ENCODE results near the gene EPB42.
"Not testable (repeated sequence)": the region's sequence is repeated elsewhere in the genome, so short reads cannot be mapped to it uniquely, and the experiment has no call there.

EPB42 gene

DNA sequence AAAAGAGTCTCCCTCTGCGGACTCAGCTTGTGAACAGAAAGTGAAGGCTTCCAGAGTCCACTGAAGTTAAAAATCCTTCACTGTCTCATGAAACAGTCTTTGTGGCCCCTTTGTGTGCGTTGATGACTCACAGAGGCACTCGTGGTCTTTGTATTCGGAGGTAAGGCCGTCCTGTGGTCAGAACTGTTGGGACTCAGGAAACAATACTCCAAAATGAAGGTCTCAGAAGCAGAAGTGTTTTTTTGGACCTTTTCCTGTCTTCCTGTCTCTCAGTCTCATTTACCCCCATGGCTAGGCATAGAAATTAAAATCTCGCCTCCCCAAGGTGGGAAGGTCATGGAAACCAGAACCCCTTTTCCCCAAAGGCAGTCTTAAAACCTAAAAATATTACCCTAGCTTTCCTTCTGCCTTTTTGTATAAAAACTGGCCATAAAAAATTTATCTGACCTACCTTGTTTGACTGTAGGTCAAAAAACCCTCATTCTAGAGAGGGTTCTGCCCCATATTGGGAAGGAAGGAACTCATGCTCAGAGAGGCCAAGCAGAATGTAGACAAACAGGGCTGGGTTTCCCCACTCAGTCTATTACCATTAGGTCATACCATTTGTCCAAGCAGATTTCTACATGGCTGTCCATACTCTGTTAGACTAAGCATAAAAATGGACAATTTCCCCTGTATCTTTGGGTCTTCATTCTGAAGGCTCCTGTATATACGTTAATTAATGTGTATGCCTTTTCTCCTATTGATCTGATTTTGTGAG, 19.1 kb upstream of the EPB42 start:
- DNase-seq, result no peak

DNA sequence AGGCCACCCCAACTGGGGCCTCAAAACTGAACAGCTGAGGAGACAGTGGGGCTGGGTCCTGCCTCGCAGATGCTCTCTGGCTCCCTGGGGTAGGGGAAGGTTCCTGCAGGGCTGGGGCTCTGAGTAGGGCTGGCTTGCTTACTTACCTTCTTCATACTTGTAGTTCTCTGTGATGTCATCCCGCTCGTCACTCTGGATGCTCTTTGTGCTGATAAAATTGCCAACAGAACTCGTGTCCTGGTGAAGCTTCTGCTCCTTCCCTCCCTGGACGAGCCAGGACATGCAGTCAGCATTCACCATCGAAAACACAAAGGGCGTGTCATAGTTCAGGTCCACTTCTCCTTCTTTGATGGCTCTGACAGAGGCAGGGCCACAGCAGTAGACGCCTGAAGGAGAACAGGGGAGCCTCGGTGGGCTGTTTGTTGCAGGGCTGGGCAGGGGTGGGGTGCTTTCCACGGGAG, 17.9 kb upstream of the EPB42 start:
- no peak for DNase-seq

DNA sequence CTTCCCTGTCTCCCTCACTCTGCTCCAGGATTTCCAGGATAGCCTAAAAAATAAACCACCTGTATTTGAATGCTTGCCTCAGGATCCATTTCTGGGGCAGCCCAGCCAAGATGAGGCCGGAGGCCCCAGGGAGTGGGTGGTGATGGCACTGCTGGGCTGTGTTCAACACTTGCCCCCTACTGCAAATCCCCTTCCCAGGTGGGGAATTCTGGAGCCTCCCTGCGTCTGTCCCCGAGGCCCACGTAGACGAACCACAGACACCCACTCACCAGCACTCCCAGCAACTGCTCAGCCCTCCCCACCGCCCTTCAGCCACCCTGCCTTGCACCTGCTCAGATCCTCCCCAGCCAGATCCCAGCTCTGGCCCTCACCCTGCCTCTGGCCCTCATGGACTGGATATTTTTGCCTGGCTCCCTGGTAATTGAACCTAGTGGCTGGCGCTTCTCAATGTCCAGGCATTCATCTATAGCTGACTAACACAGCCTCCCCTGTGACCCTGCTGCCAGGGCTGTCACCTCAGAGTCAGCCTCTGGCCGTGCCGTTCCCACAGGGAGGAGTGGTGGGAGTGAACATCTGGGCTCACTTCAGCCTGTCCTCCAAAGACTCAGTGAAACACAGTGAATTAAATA, 17.1 kb upstream of the EPB42 start:
- DNase-seq, result no peak

DNA sequence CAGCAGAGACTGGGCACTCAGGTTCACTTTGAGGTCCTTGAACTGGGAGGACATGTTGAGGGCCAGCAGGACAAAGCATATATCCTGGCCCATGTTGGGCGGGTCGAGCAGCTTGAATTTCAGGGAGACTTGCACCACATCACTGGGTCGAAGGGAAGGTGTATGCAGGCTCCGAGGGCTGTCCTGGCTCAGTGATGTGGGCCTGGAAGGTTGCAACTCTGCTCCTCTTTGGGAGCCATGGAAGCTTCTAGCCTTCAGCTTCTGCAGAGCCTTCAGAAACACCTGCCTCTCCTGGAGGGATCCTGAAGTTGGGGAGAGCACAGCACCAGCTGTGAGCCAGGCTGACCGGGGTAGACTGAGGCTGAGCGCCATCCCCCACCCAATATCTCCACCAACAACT, 14.7 kb upstream of the EPB42 start:
- DNase-seq, result no peak

DNA sequence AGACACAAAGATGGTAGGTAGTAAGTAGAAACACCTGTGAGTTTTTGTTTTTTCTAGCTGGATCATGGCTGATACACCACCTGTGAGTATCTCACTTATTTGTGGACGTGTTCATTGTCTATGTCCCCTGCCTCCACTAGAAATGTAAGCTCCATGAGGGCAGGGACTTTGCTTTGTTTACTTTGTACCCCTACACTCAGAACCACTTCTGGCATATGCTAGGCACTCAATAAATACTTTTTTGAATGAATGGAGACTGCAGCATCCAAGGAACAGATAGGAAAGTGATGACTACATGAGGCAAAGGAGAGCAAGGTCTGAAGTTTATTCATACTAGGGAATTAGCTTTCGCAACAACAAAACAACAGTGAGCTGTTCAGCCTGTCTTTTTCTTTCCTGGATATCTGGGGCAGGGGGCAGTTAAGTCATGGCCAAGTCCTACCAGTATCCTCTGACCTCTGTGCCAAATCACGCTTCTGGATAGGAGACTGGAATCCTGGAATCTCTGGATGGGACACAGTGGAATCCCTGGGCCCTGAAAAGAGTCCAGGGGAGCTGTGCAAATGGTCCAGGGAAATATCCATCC, 11.6 kb upstream of the EPB42 start:
- no peak for DNase-seq

DNA sequence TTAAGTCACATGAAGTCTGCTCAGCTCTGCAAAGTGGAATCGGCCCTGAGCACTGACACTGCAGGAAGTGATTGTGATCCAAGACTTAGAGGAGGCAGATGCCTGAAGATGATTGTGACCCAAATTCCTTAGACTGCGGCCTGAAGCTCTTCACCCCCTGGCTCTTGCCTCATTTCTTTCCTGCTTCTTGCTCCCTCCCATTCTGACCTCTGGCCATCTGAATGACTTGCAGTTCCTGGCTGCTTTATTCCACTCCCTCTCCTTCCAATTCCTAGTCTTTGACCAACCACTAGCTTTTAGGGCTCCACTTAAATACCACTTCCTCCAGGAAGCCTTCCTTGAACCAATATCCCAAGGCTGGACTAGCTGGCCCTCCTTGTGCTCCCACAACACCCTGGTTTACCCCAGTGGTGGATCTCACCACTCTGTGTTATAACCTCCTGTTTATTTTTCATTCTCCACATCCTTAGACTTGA, 9.9 kb upstream of the EPB42 start:
- no peak for DNase-seq

DNA sequence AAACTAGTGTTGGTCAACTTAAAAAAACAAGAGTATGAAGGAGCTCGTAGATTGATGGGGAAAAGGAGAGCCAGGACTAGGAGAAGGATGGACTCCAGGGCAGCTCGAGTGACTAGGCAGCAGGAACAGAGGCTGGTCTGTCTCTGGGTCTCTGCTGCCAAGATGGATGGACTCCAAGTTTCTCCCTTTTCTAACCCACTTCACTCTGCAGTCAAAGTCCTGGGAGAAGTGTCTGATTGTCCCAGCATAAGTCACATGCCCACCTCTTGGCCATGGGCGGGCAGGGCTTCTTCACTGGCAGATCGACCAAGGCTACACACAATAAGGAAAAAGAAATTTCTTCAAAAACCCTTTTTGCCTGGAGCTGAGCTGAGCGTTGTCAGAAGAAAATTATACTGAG, 9.2 kb upstream of the EPB42 start:
- DNase-seq, result no peak

DNA sequence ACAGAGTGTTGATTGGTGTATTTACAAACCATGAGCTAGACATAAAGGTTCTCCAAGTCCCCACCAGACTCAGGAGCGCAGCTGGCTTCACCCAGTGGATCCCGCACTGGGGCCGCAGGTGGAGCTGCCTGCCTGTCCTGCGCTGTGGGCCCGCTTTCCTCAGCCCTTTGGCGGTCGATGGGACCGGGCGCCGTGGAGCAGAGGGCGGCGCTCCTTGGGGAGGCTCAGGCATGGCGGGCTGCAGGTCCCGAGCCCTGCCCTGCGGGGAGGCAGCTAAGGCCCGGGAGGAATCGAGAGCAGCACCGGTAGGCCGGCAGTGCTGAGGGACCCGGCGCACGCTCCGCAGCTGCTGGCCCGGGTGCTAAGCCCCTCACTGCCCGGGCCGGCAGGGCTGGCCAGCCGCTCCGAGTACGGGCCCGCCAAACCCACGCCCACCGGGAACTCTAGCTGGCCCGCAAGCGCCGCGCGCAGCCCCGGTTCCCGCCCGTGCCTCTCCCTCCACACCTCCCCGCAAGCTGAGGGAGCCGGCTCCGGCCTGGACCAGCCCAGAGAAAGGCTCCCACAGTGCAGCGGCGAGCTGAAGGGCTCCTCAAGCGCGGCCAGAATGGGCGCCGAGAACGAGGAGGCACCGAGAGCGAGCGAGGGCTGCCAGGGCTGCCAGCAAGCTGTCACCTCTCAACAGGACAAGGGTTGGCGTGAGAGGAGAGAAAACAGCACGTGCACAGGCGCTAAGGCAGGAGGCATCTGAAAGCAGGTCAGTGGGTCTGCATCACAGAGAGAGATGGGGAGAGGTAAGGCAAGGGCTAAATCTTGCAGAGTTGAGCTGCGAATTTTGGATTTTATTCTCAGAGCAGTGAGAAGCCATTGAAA, 5.9 kb upstream of the EPB42 start:
- no peak for DNase-seq

DNA sequence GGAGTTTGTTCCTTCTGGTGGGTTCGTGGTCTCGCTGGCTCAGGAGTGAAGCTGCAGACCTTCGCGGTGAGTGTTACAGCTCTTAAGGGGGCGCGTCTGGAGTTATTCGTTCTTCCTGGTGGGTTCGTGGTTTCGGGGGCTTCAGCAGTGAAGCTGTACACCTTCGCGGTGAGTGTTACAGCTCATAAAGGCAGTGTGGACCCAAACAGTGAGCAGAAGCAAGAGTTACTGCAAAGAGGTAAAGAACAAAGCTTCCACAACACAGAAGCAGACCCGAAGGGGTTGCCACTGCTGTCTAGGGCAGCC, 5.1 kb upstream of the EPB42 start:
- not testable (repeated sequence) for DNase-seq

DNA sequence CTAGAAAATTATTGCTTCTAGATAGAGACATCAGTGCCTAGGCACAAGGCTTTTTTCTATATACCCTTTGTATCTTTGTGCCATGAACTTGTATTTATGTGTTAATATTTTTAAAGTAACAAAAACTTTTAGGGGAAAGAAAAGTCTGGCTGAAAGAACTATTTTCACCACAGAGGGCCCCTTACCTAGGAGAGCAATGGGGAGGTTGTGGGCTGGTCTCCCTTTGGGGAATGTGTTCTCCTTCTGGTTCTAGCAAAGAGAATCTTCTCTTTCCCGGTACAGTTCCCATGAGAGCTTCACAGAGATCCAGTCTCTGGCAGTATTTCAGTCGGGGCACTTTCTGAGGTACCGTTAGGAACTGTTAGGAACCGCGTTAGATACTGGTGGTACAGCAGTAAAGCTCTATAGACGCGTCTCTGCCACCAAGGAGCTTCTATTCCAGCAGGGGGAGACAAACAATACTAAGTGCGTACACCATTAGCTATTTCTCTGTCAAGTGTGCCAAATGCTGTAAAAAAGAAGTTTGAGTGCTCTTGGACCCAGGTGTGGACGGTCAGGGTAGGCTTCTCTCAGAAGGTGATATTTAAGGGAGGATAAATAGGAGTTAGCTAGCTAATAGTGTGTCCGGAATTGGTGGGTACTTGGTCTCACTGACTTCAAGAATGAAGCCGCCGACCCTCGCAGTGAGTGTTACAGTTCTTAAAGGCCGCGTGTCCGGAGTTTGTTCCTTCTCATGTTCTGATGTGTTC, 4.6 kb upstream of the EPB42 start:
- DNase-seq, result peak; percentile 29

DNA sequence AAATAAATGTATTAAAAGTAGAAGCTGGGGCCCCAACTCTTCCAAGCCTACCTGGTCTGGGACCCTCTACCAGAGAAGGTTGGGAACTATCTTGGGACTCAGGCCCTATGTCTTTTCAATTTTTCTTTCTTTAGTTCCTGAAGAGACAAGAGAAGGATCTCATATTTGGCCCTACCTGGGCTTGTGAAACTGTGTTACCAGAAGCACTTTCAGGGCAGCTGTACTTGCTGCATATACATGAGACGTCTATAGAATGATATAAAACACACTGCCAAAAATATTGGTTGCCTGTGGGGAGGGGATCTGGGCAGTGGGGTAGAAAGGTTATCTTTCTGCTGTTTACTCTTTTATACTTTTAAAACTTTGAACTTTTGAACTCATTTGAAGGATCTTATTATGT, 604 bp upstream of the EPB42 start:
- no peak for DNase-seq

DNA sequence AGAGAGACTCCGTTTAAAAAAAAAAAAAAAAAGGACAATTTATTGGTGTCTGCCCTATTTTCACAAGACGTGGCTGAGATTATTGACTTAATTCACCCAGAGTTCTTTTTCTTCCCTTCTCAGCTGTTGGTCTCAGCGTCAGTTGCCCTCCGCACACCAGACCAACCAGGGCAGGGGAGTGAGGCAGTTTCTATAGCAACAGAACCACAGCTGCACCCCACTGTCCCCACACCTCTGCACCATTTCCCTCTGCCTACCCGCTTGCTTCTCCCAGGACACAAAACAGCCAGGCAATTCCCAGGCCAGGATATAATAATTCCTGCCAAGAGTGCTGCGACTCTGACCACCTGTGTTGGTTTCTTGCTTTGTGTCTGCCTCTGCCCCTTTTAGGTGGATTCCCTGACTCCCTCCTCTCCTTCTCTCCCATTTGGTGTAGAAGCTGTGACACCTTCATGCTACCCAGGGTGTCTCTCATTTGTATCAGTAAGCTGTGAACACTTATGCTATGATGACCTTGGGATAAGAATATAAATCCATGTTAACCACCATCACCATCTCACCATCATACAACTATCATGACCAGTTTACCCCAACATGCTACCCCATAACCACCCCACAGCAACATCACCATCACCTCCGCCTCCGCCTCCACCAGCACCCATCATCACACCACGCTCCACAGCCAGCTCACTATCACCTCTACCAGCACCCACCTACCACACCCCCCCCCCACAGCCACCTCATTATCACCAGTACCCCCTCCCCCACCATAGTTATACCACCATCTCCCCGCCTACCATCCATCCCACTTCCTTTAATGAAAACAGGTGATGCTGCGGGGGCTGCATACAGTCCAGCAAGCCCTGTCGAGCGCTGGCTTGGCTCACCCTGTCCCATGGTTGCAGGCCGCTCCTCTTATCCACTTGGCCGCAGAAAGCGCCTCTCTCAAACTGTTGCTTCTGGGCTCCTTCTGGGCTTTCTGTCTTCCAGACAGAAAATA, 589 bp downstream of the EPB42 start:
- DNase-seq, result no peak

DNA sequence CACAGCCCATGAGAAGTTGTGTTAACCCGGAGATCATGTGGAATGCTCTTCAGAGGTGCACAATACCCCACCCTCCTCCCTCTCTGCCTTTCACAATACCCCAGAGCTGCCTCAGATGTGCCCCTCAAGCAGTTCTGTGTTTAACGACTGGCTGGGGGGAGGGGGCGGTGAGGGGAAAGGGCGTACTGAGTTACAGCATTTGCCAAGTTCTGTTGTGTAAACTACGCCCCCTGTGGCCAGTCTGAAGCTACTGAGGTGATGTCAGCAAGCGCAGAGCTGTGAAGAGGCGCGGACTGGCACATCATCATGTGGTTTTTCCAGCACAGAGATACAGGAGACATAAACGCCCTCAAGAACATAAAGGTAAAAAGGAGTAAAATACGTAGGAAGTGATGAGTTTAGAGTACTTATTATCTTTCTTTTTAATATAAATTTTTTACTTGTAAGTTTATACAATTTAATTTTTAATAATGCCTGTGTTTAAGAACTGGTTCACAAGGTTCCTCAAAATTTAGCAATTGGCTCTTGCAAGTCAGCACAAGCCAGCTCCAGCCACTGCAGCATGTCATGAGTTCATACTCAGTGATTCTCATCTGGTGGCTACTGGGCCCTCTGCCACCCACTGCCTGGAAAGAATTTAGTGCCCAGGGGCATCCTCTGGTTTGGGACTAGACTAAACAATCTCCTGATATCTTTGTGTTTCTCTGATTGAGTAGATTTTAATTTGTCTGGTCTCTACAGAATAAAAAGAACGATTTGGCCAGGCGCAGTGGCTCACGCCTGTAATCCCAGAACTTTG, 1.7 kb downstream of the EPB42 start:
- DNase-seq, result no peak

DNA sequence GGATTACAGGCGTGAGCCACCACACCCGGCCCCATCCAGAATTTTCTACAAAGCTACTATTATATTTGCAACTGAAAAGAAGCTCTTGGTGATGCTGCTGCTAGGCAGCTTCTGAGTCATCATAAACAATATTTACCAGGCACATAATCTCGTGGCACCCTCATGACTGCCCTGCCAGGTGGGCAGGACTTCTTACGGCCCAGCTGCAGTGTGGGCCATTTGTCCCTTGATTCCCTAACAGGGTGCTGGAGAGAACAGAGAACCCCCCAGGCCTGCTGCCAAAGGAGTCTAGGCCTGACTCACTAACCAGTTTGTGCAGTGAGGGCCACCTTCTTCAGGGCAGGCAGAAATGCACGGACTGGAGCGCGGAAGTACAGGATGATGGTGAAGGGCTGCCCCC, 4.9 kb downstream of the EPB42 start:
- DNase-seq, result no peak

DNA sequence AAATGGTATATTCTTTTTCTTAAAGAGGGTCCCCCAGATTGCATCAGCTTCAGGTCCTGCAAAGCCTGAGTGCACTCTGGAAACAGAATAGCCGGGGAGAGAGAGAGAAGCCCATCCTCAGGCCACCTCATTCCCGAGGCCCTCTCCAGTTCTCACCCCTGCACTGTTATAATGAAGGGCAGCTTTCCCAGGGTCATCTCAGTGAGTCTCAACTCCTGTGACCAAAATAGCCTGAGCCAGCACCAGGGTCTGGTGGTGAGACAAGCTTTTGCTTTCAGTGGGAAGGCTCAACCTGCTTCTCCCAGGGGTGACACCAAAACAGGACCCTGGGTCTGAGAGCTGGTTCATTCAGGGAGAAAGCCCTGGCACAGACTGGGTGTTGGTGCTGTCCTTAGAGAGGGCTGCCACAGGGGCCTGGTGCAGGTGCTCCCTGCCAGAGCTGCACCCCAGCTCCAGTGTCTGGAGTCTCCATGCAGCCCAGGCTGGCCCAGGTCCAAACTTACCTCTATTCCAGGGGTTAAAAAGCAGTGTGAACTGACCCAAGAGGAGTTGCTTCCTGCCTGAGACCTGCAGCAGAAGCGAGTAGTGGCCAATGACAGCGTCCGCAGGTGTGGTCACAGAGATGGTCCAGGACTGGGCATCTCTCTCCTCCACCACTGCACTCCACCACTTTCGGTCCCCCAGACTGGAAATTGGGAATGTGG, 6.1 kb downstream of the EPB42 start:
- DNase-seq, result no peak

DNA sequence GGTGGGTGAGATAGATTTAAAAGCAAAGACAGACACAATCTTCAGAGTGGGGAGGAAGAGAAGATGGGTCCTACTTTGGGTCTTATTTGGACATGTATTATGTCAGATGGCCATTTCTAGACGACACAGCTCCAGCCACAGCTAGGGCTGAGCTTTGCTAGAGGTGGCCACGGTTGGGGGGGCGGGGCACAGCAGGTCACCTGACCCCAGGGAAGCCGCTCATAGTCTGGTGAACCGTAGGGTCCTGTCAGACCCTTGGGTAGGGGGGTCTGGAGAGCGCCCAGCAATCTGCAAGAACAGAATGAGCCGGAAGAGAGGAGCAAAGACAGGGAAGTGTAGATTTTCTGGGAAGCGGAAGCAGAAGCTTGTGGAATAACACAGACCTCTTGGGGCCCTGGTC, 6.6 kb downstream of the EPB42 start:
- DNase-seq, result no peak

DNA sequence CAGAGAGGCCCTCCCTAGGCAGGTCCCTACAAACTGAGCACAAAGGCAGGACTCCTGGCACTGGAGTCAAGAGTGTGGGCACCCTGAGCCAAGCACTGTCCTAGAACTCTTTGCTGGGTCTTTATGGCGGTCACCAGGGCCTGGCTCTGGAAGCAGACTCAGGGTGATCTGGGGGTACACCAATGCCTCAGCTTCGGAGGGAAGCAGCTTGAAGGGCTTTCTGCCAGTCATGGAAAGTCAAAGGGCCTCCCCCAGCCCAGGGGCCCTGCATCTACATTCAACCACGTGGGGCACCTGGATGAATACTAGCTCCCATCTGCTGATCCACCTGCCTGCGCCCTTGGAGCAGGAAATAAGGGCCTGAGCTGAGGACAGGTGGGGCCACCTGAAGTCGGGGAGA, 7.4 kb downstream of the EPB42 start:
- DNase-seq, result no peak

DNA sequence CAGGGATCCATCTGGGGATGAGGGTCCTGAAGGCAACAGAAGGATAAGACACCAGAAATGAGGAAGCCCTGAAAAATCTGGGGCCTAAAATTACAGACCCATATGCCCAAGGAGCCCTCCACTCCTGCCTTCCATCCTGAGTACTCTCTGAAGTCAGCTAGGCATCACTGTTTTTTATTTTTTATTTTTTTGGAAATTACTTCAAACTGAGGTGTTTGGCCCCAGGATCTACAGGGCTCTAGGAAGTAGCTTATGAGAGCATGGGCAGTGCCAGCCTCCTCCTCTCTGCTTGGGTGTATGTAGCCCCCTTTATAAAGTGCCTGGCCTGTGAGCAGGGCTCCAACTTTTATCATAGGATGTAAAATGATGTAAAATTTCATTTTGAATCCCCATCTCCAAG, 7.9 kb downstream of the EPB42 start:
- DNase-seq, result no peak

DNA sequence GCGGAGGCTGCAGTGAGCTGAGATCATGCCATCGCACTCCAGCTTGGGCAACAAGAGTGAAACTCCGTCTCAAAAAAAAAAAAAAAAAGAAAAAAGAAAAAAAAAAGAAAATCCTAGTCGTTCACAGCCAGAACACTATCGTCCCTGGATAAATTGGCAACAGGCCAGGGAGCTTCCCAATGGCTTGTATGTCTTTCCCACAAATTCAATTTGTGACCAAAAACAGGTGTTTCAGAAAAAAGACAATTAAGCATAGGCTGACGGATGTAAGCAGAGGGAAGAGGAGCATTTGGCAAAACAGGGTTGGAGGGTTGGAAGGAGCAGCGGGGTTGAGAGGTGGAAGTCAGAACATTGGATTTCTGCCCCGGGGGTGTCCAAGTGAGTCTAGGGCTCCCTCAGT, 8.5 kb downstream of the EPB42 start:
- DNase-seq, result no peak

DNA sequence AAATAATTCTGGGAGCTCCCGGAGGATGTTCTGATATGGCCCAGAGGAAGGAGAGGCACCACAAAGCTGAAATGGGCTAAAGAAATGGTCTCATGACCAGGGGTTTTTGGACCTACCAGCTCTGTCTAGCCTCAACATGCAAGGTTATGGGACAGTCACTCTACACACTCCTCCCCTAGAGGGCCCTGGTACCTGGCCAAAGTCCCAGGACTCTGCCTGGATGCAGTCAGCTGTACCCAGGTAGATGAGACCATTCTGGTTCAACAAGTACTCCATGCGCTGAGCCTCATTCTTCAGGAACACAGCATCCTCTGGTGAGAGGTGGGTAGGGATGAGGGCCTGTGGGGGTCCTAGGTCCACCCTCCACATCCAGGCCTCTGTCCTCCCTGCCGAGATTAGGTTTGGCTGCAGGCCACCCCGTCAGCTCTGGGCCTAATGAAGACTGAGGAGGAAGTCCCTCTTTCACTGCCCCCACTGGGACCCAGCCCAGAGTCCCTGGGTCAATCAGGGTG, 9.5 kb downstream of the EPB42 start:
- no peak for DNase-seq
